ENCODE data around the gene XDH.

- TF ChIP-seq CTCF (IDR thresholded peaks at IDR 0.05): no peak
- TF ChIP-seq POLR2A (IDR thresholded peaks at IDR 0.05): no peak
Measured at GRCh38 chr2:31366733-31367132, 47.8 kb downstream of the XDH start.
